GM12878 (cell line): ENCODE data around the gene ONECUT2. TPM values are rescaled to one million over a fixed set of nuclear protein-coding genes. Genes with fewer than 3 reads are reported as not detected.

Experiments used
- ATAC-seq: fragments of 200-7000 bp; cut with Tn5 transposase; 3 replicates; pipeline ENCODE4 v1.9.1; 2020; ENCODE audit warnings: mild to moderate bottlenecking, moderate library complexity
- BruUV-seq: library from RNA; stranded (reverse); fragments of 400-500 nt; replicated peaks from 2 replicates; lab custom pipeline; 2021; lab: Mats Ljungman, UMichigan
- CTCF ChIA-PET: fragments of 300-600 bp; sonication (Branson Sonifier 250); formaldehyde crosslinking; extraction: SDS; loops from one replicate; lab custom pipeline; 2021; ENCODE audit warnings: inconsistent platforms; lab: Yijun Ruan, JAX
- POLR2A ChIA-PET: fragments of 350-600 bp; formaldehyde crosslinking; extraction: SDS; loops from one replicate; lab custom pipeline; 2021; ENCODE audit warnings: inconsistent platforms; lab: Charles Lee
- RAD21 ChIA-PET: fragments of 300-600 bp; sonication (Branson Sonifier 250); formaldehyde crosslinking; loops from one replicate; lab custom pipeline; 2023; ENCODE audit warnings: antibody characterized with exemption; ENCODE audit not compliant: unreplicated experiment; lab: Charles Lee
- SMC1A ChIA-PET: fragments of 300-600 bp; sonication (Branson Sonifier 250); formaldehyde crosslinking; loops from one replicate; lab custom pipeline; 2023; ENCODE audit not compliant: unreplicated experiment, uncharacterized antibody; lab: Charles Lee
- DNase-seq: peaks from one replicate; pipeline ENCODE4 v3.0.0-alpha.2; 2011; ENCODE audit warnings: low read depth, low spot score
- FAIRE-seq: peaks from 3 replicates; lab custom pipeline; 2011; peaks lifted over from hg19 to GRCh38; lab: Jason Lieb, UNC
- H2AFZ ChIP-seq: 2 replicates; pipeline ENCODE4 v1.6.0; 2011; ENCODE audit warnings: low read depth, low read length, control low read depth; ENCODE audit not compliant: control insufficient read depth
- H3K27ac ChIP-seq: 2 replicates; pipeline ENCODE4 v1.5.1; 2011; ENCODE audit warnings: control low read depth; ENCODE audit not compliant: control insufficient read depth, insufficient read depth
- H3K27me3 ChIP-seq, 2 experiments: replicated peaks in 1 of 2; 2 replicates each; pipeline versions ENCODE4 v1.6.0 to v1.6.1; 2011; ENCODE audit warnings: low read length in 1 of 2; ENCODE audit not compliant: control insufficient read depth in 2 of 2, insufficient read depth in 2 of 2
- H3K36me3 ChIP-seq, 2 experiments: 2 replicates each; pipeline ENCODE4 v1.5.1; 2011; ENCODE audit warnings: low read length in 1 of 2; ENCODE audit not compliant: control insufficient read depth in 2 of 2, insufficient read depth in 2 of 2
- H3K4me1 ChIP-seq: 2 replicates; pipeline ENCODE4 v1.6.1; 2011; ENCODE audit warnings: mild to moderate bottlenecking, low read length, moderate library complexity, mixed read lengths; ENCODE audit not compliant: control insufficient read depth, insufficient read depth
- H3K4me2 ChIP-seq: 2 replicates; pipeline ENCODE4 v1.6.0; 2011; ENCODE audit warnings: control low read depth; ENCODE audit not compliant: control insufficient read depth, insufficient read depth
- H3K4me3 ChIP-seq: fragments of 200-600 bp; sonication (generic); 2 replicates; pipeline ENCODE4 v1.5.1; 2016
- H3K79me2 ChIP-seq: 2 replicates; pipeline ENCODE4 v1.6.0; 2011; ENCODE audit warnings: low read length; ENCODE audit not compliant: control insufficient read depth, insufficient read depth
- H3K9ac ChIP-seq: 2 replicates; pipeline ENCODE4 v1.8.0; 2011; ENCODE audit warnings: low read length, control low read depth, mixed read lengths; ENCODE audit not compliant: control insufficient read depth, insufficient read depth
- H3K9me3 ChIP-seq: replicated peaks from 3 replicates; pipeline ENCODE4 v1.5.1; 2011; ENCODE audit warnings: mild to moderate bottlenecking, low read length; ENCODE audit not compliant: control insufficient read depth, insufficient read depth
- H4K20me1 ChIP-seq: 2 replicates; pipeline ENCODE4 v1.6.0; 2011; ENCODE audit not compliant: control insufficient read depth, insufficient read depth
- ATF2 ChIP-seq: IDR thresholded peaks from 2 replicates; pipeline ENCODE4 v1.6.1; 2012; ENCODE audit warnings: low read length, inconsistent platforms
- BACH1 ChIP-seq: fragments of 450-650 bp; IDR thresholded peaks from 2 replicates; pipeline ENCODE4 v1.6.1; 2017; ENCODE audit warnings: mild to moderate bottlenecking, borderline replicate concordance
- BMI1 ChIP-seq: fragments of 450-650 bp; IDR thresholded peaks from 2 replicates; pipeline ENCODE4 v1.6.1; 2016; ENCODE audit warnings: mild to moderate bottlenecking, moderate library complexity, borderline replicate concordance
- CTCF ChIP-seq, 3 experiments: IDR thresholded peaks in 2 of 3; conservative IDR thresholded peaks in 1 of 3; 2 replicates each; pipeline ENCODE4 v1.5.1; 2011; ENCODE audit warnings: low read depth in 3 of 3, low read length in 3 of 3, mild to moderate bottlenecking in 3 of 3, control low read depth in 2 of 3, moderate library complexity in 2 of 3, inconsistent platforms in 1 of 3, mixed read lengths in 1 of 3; ENCODE audit not compliant: control insufficient read depth in 2 of 3, insufficient read depth in 1 of 3; ENCODE audit errors: extremely low read depth in 1 of 3
- EED ChIP-seq: sonication (generic); IDR thresholded peaks from 2 replicates; pipeline ENCODE4 v1.6.1; 2016; ENCODE audit warnings: antibody characterized with exemption, low read depth
- FOXM1 ChIP-seq: IDR thresholded peaks from 2 replicates; pipeline ENCODE4 v1.6.1; 2012; ENCODE audit warnings: low read depth, mild to moderate bottlenecking, inconsistent platforms, low read length, moderate library complexity
- MXI1 ChIP-seq: fragments of 150-350 bp; IDR thresholded peaks from 2 replicates; pipeline ENCODE4 v1.6.1; 2011; ENCODE audit warnings: low read depth, mild to moderate bottlenecking, inconsistent platforms, low read length, improper control_type of control experiment
- NBN ChIP-seq: fragments of 450-650 bp; IDR thresholded peaks from 2 replicates; pipeline ENCODE4 v1.6.1; 2016
- RB1 ChIP-seq: fragments of 450-650 bp; formaldehyde crosslinking; IDR thresholded peaks from 2 replicates; pipeline ENCODE4 v1.6.1; 2017; ENCODE audit warnings: mild to moderate bottlenecking, borderline replicate concordance
- TAF1 ChIP-seq: IDR thresholded peaks from 2 replicates; pipeline ENCODE4 v1.6.1; 2011; ENCODE audit warnings: mild to moderate bottlenecking, low read depth, low read length, borderline replicate concordance
- ZNF24 ChIP-seq: fragments of 450-650 bp; IDR thresholded peaks from 2 replicates; pipeline ENCODE4 v1.6.1; 2017; ENCODE audit warnings: antibody characterized with exemption, mild to moderate bottlenecking
- ZNF274 ChIP-seq: IDR thresholded peaks from one replicate; pipeline ENCODE4 v1.8.0; 2011; ENCODE audit not compliant: insufficient read length, insufficient read depth
- WGBS: methylation state at CpG from one replicate; pipeline ENCODE4 v1.1.6; 2016; ENCODE audit warnings: low lambda C conversion rate; ENCODE audit not compliant: insufficient replicate concordance, insufficient coverage; ENCODE audit errors: missing lambda C conversion rate; 5-methylcytosine and 5-hydroxymethylcytosine counted together
- in situ Hi-C: fragments of 300-500 bp; cut with MboI; formaldehyde crosslinking; loops from 9 replicates; pipeline ENCODE4 v1.14.3; 2018; ENCODE audit warnings: mixed read lengths
- intact Hi-C: fragments of 100-400 bp; cut with micrococcal nuclease; formaldehyde crosslinking; loops from one replicate; pipeline ENCODE4 v1.14.2; 2022; ENCODE audit not compliant: unreplicated experiment
- polyA plus RNA-seq, 11 experiments: library from polyadenylated mRNA; depleted of rRNA in 4 of 11; unstranded in 6 of 11; stranded (reverse) in 5 of 11; fragments of >200 nt; fragmentation: Nextera tagmentation in 4 of 11; fragmentation: Illumina TruSeq in 1 of 11; extraction: Ambion mirVana in 4 of 11; extraction: Trizol in 1 of 11; gene quantifications; 1 replicate in 1 of 11; 2 replicates in 10 of 11; pipeline versions ENCODE4 v1.2.1 to v1.2.3, GENCODE V29; 2011 to 2016; ENCODE audit warnings: inconsistent platforms in 2 of 11, missing spikeins in 2 of 11, low read depth in 1 of 11
- total RNA-seq, 4 experiments: library from RNA; depleted of rRNA in 3 of 4; stranded (reverse); fragments of >200 nt in 3 of 4; fragmentation: Illumina TruSeq in 1 of 4; extraction: Trizol in 1 of 4; gene quantifications; 2 replicates each; pipeline versions ENCODE4 v1.2.1 to v1.2.3, GENCODE V29; 2013 to 2021

Gene ONECUT2
- total and polyA plus RNA-seq, 10 of the 15 experiments (the other 5 are each of a cell fraction or from before 2014, with no cell fraction given) = 0.01 to 0.03 TPM; not detected in 8

- no peak for TF ChIP-seq ZNF274
- TF ChIP-seq BMI1 = no peak
- TF ChIP-seq CTCF (IDR thresholded peaks at IDR 0.05 in 2 of 3, conservative IDR thresholded peaks at IDR 0.05 in 1 of 3; ENCODE audit: control insufficient read depth in 2 of 3, extremely low read depth in 1 of 3, insufficient read depth in 1 of 3, low read depth in 3 of 3, low read length in 3 of 3) = no peak
- TF ChIP-seq NBN = no peak
- TF ChIP-seq BACH1 = no peak
- TF ChIP-seq EED = no peak
- no peak for TF ChIP-seq RB1
- no peak for TF ChIP-seq ATF2
- TF ChIP-seq TAF1 = no peak
- no peak for TF ChIP-seq FOXM1
- TF ChIP-seq MXI1 = no peak
- no peak for TF ChIP-seq ZNF24
- WGBS = 64% methylated on average over 4 of the region's 4 CpGs
- ChIA-PET CTCF (interaction anchor here (2.0 kb wide), 1 partner anchor 22 kb away, joined by 5 read pairs; no protein-coding TSS in a partner anchor), RAD21 (no interaction called here), SMC1A (no interaction called here), POLR2A (no interaction called here)
- H3K9me3 ChIP-seq = no peaks in the 10 kb centered on the region; the same call in 2 of the 3 replicates
- H3K79me2 ChIP-seq = no peaks in the 10 kb centered on the region
- no peak overlapping the region for H3K4me2 ChIP-seq
- DNase-seq = no peak
- no TSS peak for BruUV-seq
- no peak overlapping the region for H3K9ac ChIP-seq
- H3K4me3 ChIP-seq = no peak overlapping the region
- H2AFZ ChIP-seq = no peak overlapping the region
- ATAC-seq = no peak
- in situ Hi-C loops = no loop called here
- no peaks in the 10 kb centered on the region for H4K20me1 ChIP-seq
- FAIRE-seq = no peak
- H3K27me3 ChIP-seq = no peaks in the 10 kb centered on the region; a peak in 1 of 4 replicates
- H3K27ac ChIP-seq = no peak overlapping the region
- H3K36me3 ChIP-seq = no peaks in the 10 kb centered on the region
- intact Hi-C loops = no loop called here
- no peaks in the 10 kb centered on the region for H3K4me1 ChIP-seq
These were observed 104.5 kb downstream of the ONECUT2 start for GRCh38 chr18:57539702-57540101.

Other genes starting within 250 kb of the ONECUT2 start
- under 0.01 TPM in 1 of 2 replicates, not detected in the other for gene ST8SIA3, start 82.8 kb upstream of the ONECUT2 start, total RNA-seq (2014; rRNA removed)
- not detected in 2 replicates for gene ST8SIA3, start 82.8 kb upstream of the ONECUT2 start, total RNA-seq (2014; rRNA removed; fragmentation: Illumina TruSeq; extraction: Trizol)
- gene ST8SIA3, start 82.8 kb upstream of the ONECUT2 start, total RNA-seq (2021) = not detected in 2 replicates
- gene ST8SIA3, start 82.8 kb upstream of the ONECUT2 start, polyA plus RNA-seq (2011; rRNA removed) = not detected in 2 replicates
- gene ST8SIA3, start 82.8 kb upstream of the ONECUT2 start, polyA plus RNA-seq (2014; fragmentation: Illumina TruSeq; extraction: Trizol) = not detected in 2 replicates
- not detected for gene ST8SIA3, start 82.8 kb upstream of the ONECUT2 start, polyA plus RNA-seq (2014; fragmentation: Nextera tagmentation; extraction: Ambion mirVana)
- gene ST8SIA3, start 82.8 kb upstream of the ONECUT2 start, polyA plus RNA-seq (2014; rRNA removed) = not detected in 2 replicates
- gene ST8SIA3, start 82.8 kb upstream of the ONECUT2 start, polyA plus RNA-seq (2016; fragmentation: Nextera tagmentation; extraction: Ambion mirVana) = not detected
- 40.8 and 41.2 TPM in 2 replicates for gene FECH, start 151.3 kb downstream of the ONECUT2 start, total RNA-seq (2014; rRNA removed)
- 18.1 and 19.5 TPM in 2 replicates for gene FECH, start 151.3 kb downstream of the ONECUT2 start, total RNA-seq (2014; rRNA removed; fragmentation: Illumina TruSeq; extraction: Trizol)
- gene FECH, start 151.3 kb downstream of the ONECUT2 start, total RNA-seq (2021) = 30.6 and 31.1 TPM in 2 replicates
- gene FECH, start 151.3 kb downstream of the ONECUT2 start, polyA plus RNA-seq (2011; rRNA removed) = 17.8 and 23.5 TPM in 2 replicates
- 24.1 and 29.0 TPM in 2 replicates for gene FECH, start 151.3 kb downstream of the ONECUT2 start, polyA plus RNA-seq (2014; fragmentation: Illumina TruSeq; extraction: Trizol)
- 10 to 100 TPM in 1 of 2 experiments, 1 to 10 TPM in 1; 9.9 to 12.5 TPM for gene FECH, start 151.3 kb downstream of the ONECUT2 start, polyA plus RNA-seq (2014; fragmentation: Nextera tagmentation; extraction: Ambion mirVana)
- gene FECH, start 151.3 kb downstream of the ONECUT2 start, polyA plus RNA-seq (2014; rRNA removed) = 50.0 and 51.9 TPM in 2 replicates
- gene FECH, start 151.3 kb downstream of the ONECUT2 start, polyA plus RNA-seq (2016; fragmentation: Nextera tagmentation; extraction: Ambion mirVana) = 10 to 100 TPM; 31.9 to 37.4 TPM
- gene NARS1, start 186.5 kb downstream of the ONECUT2 start, total RNA-seq (2014; rRNA removed) = 66.5 and 77.5 TPM in 2 replicates
- gene NARS1, start 186.5 kb downstream of the ONECUT2 start, total RNA-seq (2014; rRNA removed; fragmentation: Illumina TruSeq; extraction: Trizol) = 137 and 145 TPM in 2 replicates
- 58.0 and 61.0 TPM in 2 replicates for gene NARS1, start 186.5 kb downstream of the ONECUT2 start, total RNA-seq (2021)
- 152 and 175 TPM in 2 replicates for gene NARS1, start 186.5 kb downstream of the ONECUT2 start, polyA plus RNA-seq (2011; rRNA removed)
- 142 and 198 TPM in 2 replicates for gene NARS1, start 186.5 kb downstream of the ONECUT2 start, polyA plus RNA-seq (2014; fragmentation: Illumina TruSeq; extraction: Trizol)
- gene NARS1, start 186.5 kb downstream of the ONECUT2 start, polyA plus RNA-seq (2014; fragmentation: Nextera tagmentation; extraction: Ambion mirVana) = 10 to 100 TPM; 56.0 to 73.5 TPM
- gene NARS1, start 186.5 kb downstream of the ONECUT2 start, polyA plus RNA-seq (2014; rRNA removed) = 61.1 and 72.9 TPM in 2 replicates
- 100 to 1,000 TPM in 1 of 2 experiments, 10 to 100 TPM in 1; 94.4 to 104 TPM for gene NARS1, start 186.5 kb downstream of the ONECUT2 start, polyA plus RNA-seq (2016; fragmentation: Nextera tagmentation; extraction: Ambion mirVana)